Body of pancreas (tissue), 4 donors: Measurements from ENCODE around the gene ILF3. TPM values are rescaled to one million over a fixed set of nuclear protein-coding genes. Genes with fewer than 3 reads are reported as not detected.

ENCODE experiments used
- ATAC-seq: fragments of 150-250 bp; one replicate; pipeline ENCODE4 v1.9.1; 2016
- DNase-seq, 4 donors: peaks; one replicate each; pipeline ENCODE4 v3.0.0-alpha.2; 2019
- H3K27ac ChIP-seq, 4 donors: fragments of 200-600 bp; sonication (generic); 1 replicate in 3 of 4; 2 replicates in 1 of 4; pipeline versions ENCODE4 v1.5.1 to v1.6.1; 2016 to 2019; ENCODE audit warnings: mild to moderate bottlenecking in 1 of 4, mixed read lengths in 1 of 4, moderate library complexity in 1 of 4
- H3K27me3 ChIP-seq, 2 donors: fragments of 200-600 bp; sonication (generic); one replicate each; pipeline ENCODE4 v1.6.0; 2016; ENCODE audit warnings: mild to moderate bottlenecking in 1 of 2
- H3K36me3 ChIP-seq, 2 donors: fragments of 200-600 bp; sonication (generic); replicated peaks in 1 of 2; 2 replicates each; pipeline ENCODE4 v1.5.1; 2016; ENCODE audit warnings: low read depth in 2 of 2; ENCODE audit not compliant: insufficient read depth in 1 of 2
- H3K4me1 ChIP-seq: fragments of 200-600 bp; sonication (generic); one replicate; pipeline ENCODE4 v1.6.0; 2016
- H3K4me3 ChIP-seq, 2 donors: fragments of 200-600 bp; sonication (generic); 1 replicate in 1 of 2; 2 replicates in 1 of 2; pipeline ENCODE4 v1.5.1; 2016 to 2019
- H3K9me3 ChIP-seq, 3 donors: fragments of 200-600 bp; sonication (generic); 1 replicate in 2 of 3; 2 replicates in 1 of 3; pipeline ENCODE4 v1.5.1; 2016
- CTCF ChIP-seq, 7 experiments: fragments of 450-650 bp in 4 of 7; fragments of 200-600 bp in 3 of 7; sonication (generic) in 3 of 7; IDR thresholded peaks; one replicate each; pipeline ENCODE4 v1.5.1; 2016 to 2019; ENCODE audit warnings: antibody characterized with exemption in 7 of 7
- POLR2A ChIP-seq, 3 donors: fragments of 450-650 bp; IDR thresholded peaks; one replicate each; pipeline ENCODE4 v1.6.1; 2016; ENCODE audit warnings: antibody characterized with exemption in 3 of 3, mild to moderate bottlenecking in 2 of 3
- WGBS, 2 donors: methylation state at CpG; one replicate each; pipeline ENCODE4 v1.1.5; 2017; 5-methylcytosine and 5-hydroxymethylcytosine counted together
- intact Hi-C: fragments of 100-400 bp; cut with DNase I; formaldehyde crosslinking; loops from one replicate; pipeline ENCODE4 v1.15.1; 2023
- total RNA-seq, 2 donors: library from RNA; depleted of rRNA; stranded (reverse); fragments of >200 nt; gene quantifications; one replicate each; pipeline ENCODE4 v1.1.0, GENCODE V29; 2016

ILF3 gene
- total RNA-seq, 2 donors from 2014 or later = 90.3 to 150 TPM

- no peak for ATAC-seq
- peaks cover 38% of the 10 kb centered on the region for H3K4me1 ChIP-seq
- no peaks in the 10 kb centered on the region for H3K27me3 ChIP-seq
- no peak overlapping the region for H3K4me3 ChIP-seq
- TF ChIP-seq CTCF (IDR thresholded peaks at IDR 0.05) (no peak), POLR2A (IDR thresholded peaks at IDR 0.05) (no peak)
- H3K36me3 ChIP-seq = no peaks in the 10 kb centered on the region
- WGBS, 2 donors = 6 to 24% methylated on average over 10 to 12 of the region's 12 CpGs
- no peaks in the 10 kb centered on the region for H3K9me3 ChIP-seq
- intact Hi-C loops = loop anchor here (10.0 kb wide), 2 partner anchors 48 to 128 kb away; partner anchors contain the start of gene C19orf38
- H3K27ac ChIP-seq = peak overlapping the region in 2 of 4 donors; percentile 45 to 53
- DNase-seq = no peak
These were observed 62.9 kb downstream of the ILF3 start for GRCh38 chr19:10717054-10717355.

GRCh38 chr19:10717356-10718204 lies 63.4 kb downstream of the ILF3 start, which contains the start of gene DNM2:
DNM2 (plus strand) TSS chr19:10718079; CDS start chr19:10718243, 164 bp downstream.
- peak within 1 kb of the TSS; percentile 62 to 95 (median 87) for H3K27ac ChIP-seq
- intact Hi-C loops = loop anchor here (10.0 kb wide), 2 partner anchors 47 to 127 kb away; partner anchors contain the start of gene C19orf38
- peak within 1 kb of the TSS; percentile 71 to 90 for H3K4me3 ChIP-seq
- no peaks in the 10 kb centered on the region for H3K9me3 ChIP-seq
- no peaks in the 10 kb centered on the region for H3K27me3 ChIP-seq
- DNase-seq (peak; percentile 98 to 100 (median 99)), ATAC-seq (peak; percentile 90)
- peak; percentile 40 to 62 (median 60) for TF ChIP-seq POLR2A (IDR thresholded peaks at IDR 0.05)
- TF ChIP-seq CTCF (IDR thresholded peaks at IDR 0.05) = peak; percentile 64 to 99 (median 96)
- peaks cover 39% of the 10 kb centered on the region for H3K4me1 ChIP-seq
- 0 to 1% methylated on average over 19 to 56 of the region's 57 CpGs for WGBS, 2 donors
- H3K36me3 ChIP-seq = no peaks in the 10 kb centered on the region

- Histone ChIP-seq H3K4me1 (peaks cover 39% of the 10 kb centered on the region), H3K4me3 (peak overlapping the region; percentile 71 to 90), H3K9me3 (no peaks in the 10 kb centered on the region), H3K36me3 (no peaks in the 10 kb centered on the region), H3K27me3 (no peaks in the 10 kb centered on the region), H3K27ac (peak overlapping the region; percentile 62 to 95 (median 87))
- no peak for TF ChIP-seq CTCF (IDR thresholded peaks at IDR 0.05)
- TF ChIP-seq POLR2A (IDR thresholded peaks at IDR 0.05) = peak in 2 of 3 donors; percentile 29 to 35
- peak; percentile 10 for ATAC-seq
- DNase-seq = peak; percentile 44 to 54 (median 50)
- intact Hi-C loops = loop anchor here (10.0 kb wide), 2 partner anchors 46 to 126 kb away; partner anchors contain the start of gene C19orf38
- 0 to 1% methylated on average over 2 to 36 of the region's 70 CpGs for WGBS, 2 donors
These were observed 64.4 kb downstream of the ILF3 start for GRCh38 chr19:10718205-10719196.

GRCh38 chr19:10719466-10719961 lies 65.4 kb downstream of the ILF3 start:
- no peaks in the 10 kb centered on the region for H3K9me3 ChIP-seq
- ATAC-seq = no peak
- peaks cover 43% of the 10 kb centered on the region for H3K4me1 ChIP-seq
- H3K27me3 ChIP-seq = no peaks in the 10 kb centered on the region
- intact Hi-C loops = loop anchor here (10.0 kb wide), 2 partner anchors 45 to 125 kb away; partner anchors contain the start of gene C19orf38
- H3K4me3 ChIP-seq = peak overlapping the region; percentile 71 to 90
- peak overlapping the region in 3 of 4 donors; percentile 62 to 95 (median 91) for H3K27ac ChIP-seq
- TF ChIP-seq CTCF (IDR thresholded peaks at IDR 0.05) (no peak), POLR2A (IDR thresholded peaks at IDR 0.05) (no peak)
- peak in 2 of 4 donors; percentile 19 to 25 for DNase-seq
- 12 to 15% methylated on average over 5 of the region's 5 CpGs for WGBS, 2 donors
- no peaks in the 10 kb centered on the region for H3K36me3 ChIP-seq
